CD4-positive, alpha-beta T cell treated with Interferon gamma for 1 hour (primary cell): ENCODE results near the gene TNS3.

Experiments
- DNase-seq: peaks from one replicate; pipeline ENCODE4 v3.0.0-alpha.2; 2020

The TNS3 gene

DNA sequence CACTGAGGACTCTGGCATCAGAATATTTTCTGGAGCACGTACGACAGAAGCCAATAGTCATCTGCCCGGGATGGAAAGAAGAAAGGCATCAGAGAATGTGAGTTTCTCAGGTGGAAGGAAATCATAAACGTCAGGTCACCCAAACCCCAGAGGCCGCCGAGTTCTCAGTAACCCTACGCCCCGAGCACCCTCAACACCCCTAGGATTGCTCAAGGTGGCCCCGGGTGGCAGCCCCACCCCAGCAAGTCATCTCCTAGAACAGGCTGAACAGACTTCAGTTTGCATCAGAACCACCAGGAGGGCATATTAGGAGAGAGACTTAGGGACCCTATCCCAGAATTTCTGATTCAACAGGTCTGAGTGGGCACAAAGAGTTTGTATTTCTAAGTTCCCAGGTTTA lies 117.6 kb downstream of the TNS3 start:
- DNase-seq, result no peak

DNA sequence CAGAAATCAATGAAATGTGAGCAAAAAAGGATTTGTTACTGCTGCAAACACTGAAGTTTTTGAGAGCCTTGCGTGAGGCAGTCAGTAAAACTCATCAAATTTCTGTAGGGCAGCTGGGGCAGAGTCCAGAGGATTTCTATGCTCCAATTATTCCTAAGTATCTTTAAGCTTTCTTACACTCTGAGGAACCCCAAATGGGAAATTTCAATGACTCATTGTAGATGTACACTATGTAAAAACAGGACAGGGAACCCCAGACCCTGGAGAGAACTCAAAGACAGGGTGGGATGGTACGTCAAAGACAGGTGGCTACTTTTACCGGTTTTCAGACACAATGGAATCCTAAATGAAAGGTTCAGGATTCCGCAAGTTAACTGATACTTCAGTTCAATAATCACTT lies 120.2 kb downstream of the TNS3 start:
- DNase-seq, result no peak

DNA sequence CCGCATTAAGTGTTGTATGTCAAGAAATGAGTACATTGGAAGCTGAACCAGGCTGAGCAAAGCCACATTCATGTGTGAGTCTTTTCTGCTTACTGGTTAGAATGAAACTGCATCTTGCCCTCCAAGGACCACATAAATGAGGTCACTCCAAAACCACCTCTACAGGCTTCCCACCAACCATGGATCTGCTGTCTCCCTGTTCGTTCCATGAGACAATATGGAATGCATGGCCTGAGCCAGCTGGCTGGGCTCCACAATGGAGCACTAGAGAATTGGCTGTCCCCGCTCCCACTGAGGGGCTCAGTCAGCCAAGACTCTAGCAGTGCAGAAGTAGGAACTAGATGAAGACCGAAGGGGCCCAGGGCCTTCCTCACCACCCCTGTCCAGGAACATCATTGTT lies 120.8 kb downstream of the TNS3 start:
- DNase-seq, result no peak

- no peak for DNase-seq
Observed at GRCh38 chr7:47460251-47460989, 121.5 kb downstream of the TNS3 start.

DNA sequence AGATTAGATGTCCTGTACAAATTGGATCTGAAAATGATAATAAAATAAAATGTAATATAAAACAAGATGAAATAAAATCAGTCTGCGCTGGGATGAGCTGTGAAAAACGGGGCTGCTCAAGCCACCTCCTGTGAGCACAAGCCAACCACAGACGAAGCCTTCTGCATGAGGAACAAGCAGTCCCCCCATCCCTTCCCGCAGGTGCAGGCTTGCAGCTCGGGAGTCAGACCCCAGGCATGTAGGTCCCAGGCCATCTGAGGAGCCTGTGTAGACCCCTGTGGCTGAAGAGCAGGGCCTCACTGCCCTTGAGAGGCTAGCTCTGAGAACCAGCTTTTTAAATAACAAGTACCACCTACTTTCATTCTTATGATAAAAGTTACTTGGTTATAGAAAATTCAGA lies 123.4 kb downstream of the TNS3 start:
- DNase-seq, result no peak

DNA sequence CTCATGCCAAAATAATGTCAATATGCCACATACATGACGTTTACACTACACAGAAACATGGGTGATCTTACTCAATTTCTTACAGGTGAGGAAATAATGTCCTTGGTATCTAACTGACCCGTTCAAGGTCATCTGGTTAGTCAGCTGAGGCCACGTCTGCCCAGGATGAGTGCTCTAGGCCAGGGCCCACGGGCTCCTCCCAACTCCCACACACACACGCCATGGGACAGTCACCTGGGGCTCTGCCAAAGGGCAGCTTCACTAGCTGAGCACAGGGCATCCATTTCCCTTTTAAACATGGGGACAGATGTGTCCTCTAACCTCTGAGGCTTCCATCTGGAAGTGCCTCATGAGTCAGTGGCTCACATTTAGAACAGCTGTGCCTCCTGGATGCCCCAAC lies 123.9 kb downstream of the TNS3 start:
- no peak for DNase-seq

DNA sequence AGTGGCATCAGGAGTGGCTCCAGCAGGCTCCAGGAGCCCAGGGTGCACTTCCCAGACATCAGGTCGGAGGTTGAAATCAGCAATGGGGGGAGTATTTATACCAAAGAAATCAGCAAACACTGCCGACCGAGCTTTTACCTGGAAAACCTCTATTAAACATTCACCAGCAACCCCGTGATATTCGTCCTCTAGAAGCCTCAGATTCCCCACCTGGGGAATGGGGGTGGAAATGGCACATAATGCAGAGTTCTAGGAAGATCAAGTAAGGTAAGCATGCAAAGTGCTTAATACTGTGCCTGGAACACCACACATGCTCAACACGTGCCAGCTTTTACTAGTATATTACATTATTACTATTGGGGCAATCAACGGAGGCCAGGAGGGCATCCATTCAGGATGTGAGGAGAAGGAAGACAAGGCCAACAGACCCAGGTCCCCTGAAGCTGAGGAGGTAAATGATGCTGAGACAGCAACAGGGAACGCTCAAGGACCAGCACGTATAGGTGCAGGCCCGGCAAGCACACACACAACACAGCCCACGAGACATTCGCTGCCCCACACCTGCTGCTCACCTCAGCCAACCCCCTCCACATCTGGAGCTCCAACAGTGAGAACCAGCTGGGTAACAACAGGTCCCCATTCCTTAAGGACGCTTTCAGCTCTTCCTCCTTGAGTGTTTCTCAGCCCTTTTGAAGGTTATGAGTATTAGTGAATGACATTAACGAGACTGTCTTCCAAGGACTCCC lies 125.5 kb downstream of the TNS3 start:
- DNase-seq, result no peak

- no peak for DNase-seq
Observed at GRCh38 chr7:47455872-47456185, 126.1 kb downstream of the TNS3 start.

GRCh38 chr7:47454974-47455871 lies 126.7 kb downstream of the TNS3 start:
- no peak for DNase-seq

DNA sequence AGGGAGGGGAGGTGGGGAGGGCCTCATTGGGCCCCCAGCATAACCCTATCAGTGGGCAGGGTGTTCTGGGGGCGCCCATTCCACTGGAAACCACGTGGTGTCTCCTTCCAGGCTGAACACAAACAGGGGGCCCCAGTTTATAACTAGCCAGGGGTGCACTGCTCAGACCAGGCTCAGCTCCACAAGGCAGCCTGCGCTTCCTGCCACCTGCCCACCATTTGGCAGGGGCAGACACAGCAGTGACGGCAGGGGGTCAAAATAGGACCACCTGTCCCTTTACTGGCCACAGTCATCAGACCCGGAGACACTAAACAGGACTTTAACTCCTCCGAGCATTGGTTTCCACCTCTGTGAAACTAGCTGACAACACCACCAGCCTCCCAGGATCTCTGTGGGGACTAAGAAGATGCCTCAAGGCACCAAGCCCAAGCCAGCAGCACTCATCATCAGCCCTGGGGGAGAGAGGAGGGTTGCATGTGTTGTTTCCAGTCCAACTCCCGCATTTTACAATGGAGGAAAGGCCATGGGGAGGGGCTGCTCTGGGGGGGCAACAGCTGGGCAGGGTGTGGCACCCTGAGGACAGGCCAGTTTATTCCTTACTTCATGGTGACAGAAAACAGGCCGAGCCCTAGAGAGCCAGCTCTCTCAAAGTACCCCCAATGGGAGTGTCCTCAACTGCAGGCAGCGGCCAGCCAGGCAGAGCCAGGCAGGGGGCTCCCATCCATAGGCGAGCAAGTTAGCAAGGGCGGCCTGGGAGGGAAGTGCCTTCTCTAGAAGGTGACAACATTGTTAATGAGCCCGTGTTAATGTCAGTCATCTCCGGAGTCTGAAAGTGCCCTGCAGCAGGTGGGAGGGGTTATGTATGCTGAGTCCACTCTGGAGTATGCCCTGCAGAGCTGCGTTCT lies 127.6 kb downstream of the TNS3 start:
- DNase-seq, result no peak

DNA sequence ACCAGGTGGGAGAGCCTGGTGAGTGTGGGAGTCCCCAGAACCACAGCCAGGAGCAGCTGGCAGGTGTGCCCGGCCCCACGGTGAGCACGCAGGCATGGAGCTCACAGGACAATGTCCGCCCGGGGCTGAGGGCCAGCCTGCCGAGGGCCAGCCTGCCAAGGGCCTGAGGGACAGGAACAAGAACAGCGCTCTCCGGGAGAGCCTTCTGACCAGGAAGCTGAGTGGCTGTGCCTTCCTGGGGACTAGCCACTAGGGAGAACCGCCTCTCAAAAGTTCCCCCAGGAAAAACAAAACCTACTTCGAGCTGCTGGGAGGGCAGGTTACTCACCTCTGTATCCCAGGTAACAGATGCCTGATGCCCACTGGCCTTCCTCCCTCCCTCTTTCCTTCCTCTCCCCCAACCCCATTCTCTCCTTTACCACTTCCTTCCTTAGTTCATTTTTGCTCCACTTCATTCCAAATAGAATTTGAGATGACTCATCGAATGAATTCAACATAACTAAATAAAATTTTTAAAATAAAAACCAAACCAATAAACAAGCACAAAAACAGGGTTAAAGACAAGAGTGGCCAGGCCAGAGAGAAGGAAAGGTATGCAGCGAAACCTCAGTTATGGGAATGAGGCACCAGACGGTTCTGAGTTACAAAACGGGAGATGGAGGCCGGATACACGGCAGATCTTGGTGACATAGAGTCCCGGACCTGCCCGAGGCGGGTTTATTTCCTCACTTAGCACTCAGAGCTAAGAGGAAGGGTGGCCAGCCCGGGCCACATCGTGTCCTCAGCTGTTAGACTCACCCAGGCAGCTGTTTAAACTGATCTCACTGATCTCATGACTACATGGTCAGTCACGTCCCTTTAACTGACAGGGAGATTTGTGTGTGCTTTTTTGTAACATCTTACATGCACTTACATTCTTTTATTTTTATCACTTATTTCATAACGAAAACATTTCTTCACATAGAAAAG lies 128.5 kb downstream of the TNS3 start:
- peak; percentile 24 for DNase-seq

GRCh38 chr7:47452715-47453092 lies 129.2 kb downstream of the TNS3 start:
- no peak for DNase-seq

DNA sequence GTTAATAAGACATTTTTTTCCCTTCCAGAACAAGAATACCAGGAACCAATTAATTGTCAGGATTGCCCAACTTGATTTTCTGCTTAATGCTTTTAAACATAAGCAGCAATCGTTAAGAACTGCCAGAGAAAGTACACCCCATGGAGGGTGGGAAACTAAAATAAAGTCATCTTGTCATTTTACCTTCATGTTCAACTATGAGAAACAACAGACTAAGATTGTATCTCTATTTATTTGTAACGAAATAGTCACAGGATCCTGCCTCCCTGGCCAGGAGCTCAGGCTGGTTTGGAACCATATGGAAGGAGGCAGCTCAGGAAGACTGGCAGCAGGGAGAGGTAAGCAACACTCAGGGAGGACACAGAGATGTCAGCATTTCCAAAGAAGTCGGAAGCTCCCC lies 129.6 kb downstream of the TNS3 start:
- DNase-seq, result no peak

- no peak for DNase-seq
Observed at GRCh38 chr7:47451851-47452205, 130.1 kb downstream of the TNS3 start.

DNA sequence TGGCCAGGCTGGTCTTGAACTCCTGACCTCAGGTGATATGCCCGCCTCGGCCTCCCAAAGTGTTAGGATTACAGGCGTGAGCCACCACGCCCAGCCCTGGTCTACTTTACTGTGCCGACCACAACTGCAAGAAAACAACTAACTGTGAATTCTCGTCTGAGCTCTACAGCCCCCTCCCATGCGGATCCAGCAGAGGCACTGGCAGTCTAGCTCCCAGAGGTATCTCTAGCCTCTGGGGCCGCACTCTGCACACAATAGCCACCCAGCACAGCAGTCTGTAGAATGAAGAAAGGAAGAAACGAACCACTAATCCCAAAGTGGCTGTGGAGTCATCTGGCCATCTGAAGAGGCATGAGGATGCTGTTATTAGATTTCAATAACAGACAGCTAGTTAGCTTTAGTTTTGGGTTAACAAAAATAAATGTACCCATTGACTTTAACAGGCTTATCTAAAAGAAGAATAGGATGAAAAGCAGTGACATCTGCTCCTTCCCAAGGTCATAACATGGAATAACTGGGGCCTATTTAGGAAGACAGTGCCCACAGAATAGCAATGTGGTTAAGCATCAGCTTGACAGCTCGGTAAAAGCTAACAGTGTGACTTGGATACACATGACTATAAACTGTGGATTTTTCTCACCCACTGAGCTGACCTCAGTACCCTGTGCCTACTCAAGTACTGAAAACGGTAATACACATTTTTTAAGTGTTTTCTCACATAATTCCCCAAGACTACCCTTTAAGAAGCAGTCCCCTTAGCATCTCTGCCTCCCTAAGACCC lies 131.9 kb downstream of the TNS3 start:
- DNase-seq, result no peak

GRCh38 chr7:47448971-47449370 lies 132.9 kb downstream of the TNS3 start:
- no peak for DNase-seq

GRCh38 chr7:47447621-47448349 lies 134.1 kb downstream of the TNS3 start:
- DNase-seq, result no peak

GRCh38 chr7:47446871-47447466 lies 134.9 kb downstream of the TNS3 start:
- no peak for DNase-seq

DNA sequence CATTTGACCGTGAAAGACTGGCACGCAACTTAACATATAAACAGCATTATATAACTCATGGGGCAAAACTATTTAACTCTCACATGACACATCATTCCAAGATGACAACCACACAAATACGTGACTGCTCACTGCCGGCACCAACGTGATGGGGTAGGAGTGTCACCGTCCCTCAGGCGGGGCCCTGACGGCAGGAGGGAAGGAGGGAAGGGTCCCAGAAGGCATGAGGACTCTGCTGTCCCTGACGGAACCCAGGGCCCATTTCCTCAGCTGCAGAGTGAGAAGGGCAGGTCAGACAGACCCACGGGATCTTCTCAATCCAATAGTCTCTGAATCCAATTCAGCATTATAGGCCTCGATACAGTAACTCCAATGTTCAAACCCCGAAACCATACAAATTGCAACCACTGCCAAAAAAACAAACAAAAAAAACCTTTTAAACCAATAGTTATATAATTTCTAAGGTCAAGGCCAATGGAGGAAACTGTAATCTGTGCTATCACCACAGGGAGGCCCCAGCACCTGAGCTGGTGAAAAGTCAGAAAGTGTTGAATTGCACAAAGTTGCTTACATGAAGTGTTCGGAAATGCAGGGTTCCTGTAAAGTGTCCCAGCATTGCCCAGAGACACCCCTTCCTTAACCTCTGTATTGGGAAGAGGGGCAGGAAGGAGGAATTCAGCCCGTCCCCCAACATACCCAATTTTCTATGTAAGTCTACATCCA lies 137.4 kb downstream of the TNS3 start:
- no peak for DNase-seq
